ENCODE measurements around the gene NYAP2.

Gene NYAP2

DNA sequence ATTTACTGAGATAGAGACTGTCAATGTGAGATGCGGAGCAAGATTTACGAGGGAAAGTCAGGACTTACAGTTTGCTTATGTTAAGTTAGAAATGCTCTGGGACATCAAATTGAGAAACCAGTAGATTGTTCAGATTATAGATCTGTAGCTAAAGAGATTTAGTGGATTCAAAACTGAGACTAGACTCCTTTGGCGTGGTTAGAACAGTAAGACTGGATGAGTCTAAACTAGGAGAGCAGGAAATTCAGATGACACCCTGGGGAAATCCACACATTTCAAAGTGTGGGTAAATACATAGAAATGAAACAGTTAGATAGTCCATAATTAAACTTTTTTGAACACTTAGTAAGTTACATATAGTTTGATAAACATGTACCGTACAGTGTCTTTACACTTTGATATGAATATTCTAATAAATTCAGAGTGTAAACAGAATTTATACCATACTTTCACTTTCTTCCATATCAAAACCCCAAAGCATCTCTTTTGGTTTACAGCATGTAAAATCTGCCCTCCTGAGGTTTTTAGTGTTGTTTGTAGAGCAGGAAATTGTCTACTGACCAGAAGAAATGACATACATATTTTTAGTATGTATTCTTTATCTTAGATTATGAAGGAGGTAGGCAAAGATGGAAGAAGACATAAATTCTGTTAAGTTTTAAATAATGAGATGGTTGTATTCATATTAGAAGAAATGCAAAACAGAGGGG, 231.5 kb downstream of the NYAP2 start:
- H2AFZ ChIP-seq (ENCODE audit: low read length), result no peak overlapping the region
- H3K18ac ChIP-seq (ENCODE audit: low read length), result no peak overlapping the region
- no peaks in the 10 kb centered on the region for H3K4me1 ChIP-seq (ENCODE audit: control insufficient read depth in 2 of 2, insufficient read depth in 1 of 2, low read depth in 1 of 2, low read length in 2 of 2)
- no peak overlapping the region for H2BK15ac ChIP-seq (ENCODE audit: low read length)
- H2BK120ac ChIP-seq (ENCODE audit: low read depth, low read length), result no peak overlapping the region
- no peak overlapping the region for H3K14ac ChIP-seq (ENCODE audit: low read length)
- H3K4me2 ChIP-seq (ENCODE audit: insufficient read depth, low read length, poor library complexity, severe bottlenecking), result no peak overlapping the region
- H2BK5ac ChIP-seq (ENCODE audit: low read length), result no peak overlapping the region
- no peaks in the 10 kb centered on the region for H3K79me1 ChIP-seq (ENCODE audit: low read depth, low read length)
- no peak for DNase-seq (ENCODE audit: low spot score)
- no peak overlapping the region for H3K4me3 ChIP-seq (ENCODE audit: low read length in 2 of 2)
- no peaks in the 10 kb centered on the region for H3K36me3 ChIP-seq (replicated peaks in 1 of 2; ENCODE audit: control insufficient read depth in 2 of 2, insufficient read depth in 2 of 2, low read length in 2 of 2)
- H3K27ac ChIP-seq (replicated peaks; ENCODE audit: low read length), result no peak overlapping the region
- H3K9me3 ChIP-seq (replicated peaks in 1 of 2; ENCODE audit: control insufficient read depth in 2 of 2, insufficient read depth in 1 of 2, low read depth in 1 of 2, low read length in 2 of 2), result peaks cover 0 to 2% of the 10 kb centered on the region in 2 donors
- H4K91ac ChIP-seq (ENCODE audit: low read depth, low read length, poor library complexity), result no peak overlapping the region
- WGBS, 2 donors (ENCODE audit: extremely low coverage in 2 of 2, insufficient read length in 2 of 2, insufficient replicate concordance in 1 of 2), result no CpG with 5 or more reads among the region's 4 CpGs
- no peak overlapping the region for H4K8ac ChIP-seq (ENCODE audit: low read depth, low read length)
- H3K9ac ChIP-seq (ENCODE audit: low read depth, low read length, poor library complexity), result no peak overlapping the region
- H3K23ac ChIP-seq (ENCODE audit: low read depth, low read length, poor library complexity), result no peak overlapping the region
- no peak overlapping the region for H3K4ac ChIP-seq (ENCODE audit: low read length)
- no peak overlapping the region for H2BK12ac ChIP-seq (ENCODE audit: low read length)
- no peaks in the 10 kb centered on the region for H3K27me3 ChIP-seq (ENCODE audit: control insufficient read depth in 3 of 3, insufficient read depth in 3 of 3, low read depth in 1 of 3, low read length in 3 of 3)
- H2AK5ac ChIP-seq (ENCODE audit: low read depth, low read length), result no peak overlapping the region

DNA sequence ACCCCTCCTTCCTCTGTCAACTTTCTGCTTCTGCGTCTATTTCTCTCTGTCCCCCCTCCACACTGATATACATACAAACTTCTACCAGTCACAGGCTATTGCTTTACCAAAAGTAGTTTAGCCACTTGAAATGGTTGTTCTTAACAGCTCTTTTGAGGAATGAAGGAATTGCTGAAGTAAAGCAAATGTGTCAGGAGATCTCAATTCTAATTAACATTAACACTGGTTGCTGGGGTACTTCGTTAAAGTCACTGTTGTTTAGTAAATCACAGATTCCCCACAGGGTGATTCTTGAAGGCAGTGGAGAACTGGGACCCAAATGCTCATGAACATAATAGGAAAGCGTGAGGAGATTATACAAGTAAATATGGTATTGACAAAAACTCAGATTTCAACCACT, 232.8 kb downstream of the NYAP2 start:
- DNase-seq (ENCODE audit: low spot score), result no peak
- no peak overlapping the region for H2BK5ac ChIP-seq (ENCODE audit: low read length)
- no peak overlapping the region for H3K4ac ChIP-seq (ENCODE audit: low read length)
- H3K27ac ChIP-seq (replicated peaks; ENCODE audit: low read length), result no peak overlapping the region
- H3K27me3 ChIP-seq (ENCODE audit: control insufficient read depth in 3 of 3, insufficient read depth in 3 of 3, low read depth in 1 of 3, low read length in 3 of 3), result no peaks in the 10 kb centered on the region
- no peak overlapping the region for H3K9ac ChIP-seq (ENCODE audit: low read depth, low read length, poor library complexity)
- H3K9me3 ChIP-seq (replicated peaks in 1 of 2; ENCODE audit: control insufficient read depth in 2 of 2, insufficient read depth in 1 of 2, low read depth in 1 of 2, low read length in 2 of 2), result peaks cover 0 to 2% of the 10 kb centered on the region in 2 donors
- no peaks in the 10 kb centered on the region for H3K36me3 ChIP-seq (replicated peaks in 1 of 2; ENCODE audit: control insufficient read depth in 2 of 2, insufficient read depth in 2 of 2, low read length in 2 of 2)
- H3K4me3 ChIP-seq (ENCODE audit: low read length in 2 of 2), result no peak overlapping the region
- H2BK12ac ChIP-seq (ENCODE audit: low read length), result no peak overlapping the region
- no CpG with 5 or more reads among the region's 3 CpGs for WGBS, 2 donors (ENCODE audit: extremely low coverage in 2 of 2, insufficient read length in 2 of 2, insufficient replicate concordance in 1 of 2)
- H2BK15ac ChIP-seq (ENCODE audit: low read length), result no peak overlapping the region
- H4K91ac ChIP-seq (ENCODE audit: low read depth, low read length, poor library complexity), result no peak overlapping the region
- H2BK120ac ChIP-seq (ENCODE audit: low read depth, low read length), result no peak overlapping the region
- H3K4me1 ChIP-seq (ENCODE audit: control insufficient read depth in 2 of 2, insufficient read depth in 1 of 2, low read depth in 1 of 2, low read length in 2 of 2), result no peaks in the 10 kb centered on the region
- no peaks in the 10 kb centered on the region for H3K79me1 ChIP-seq (ENCODE audit: low read depth, low read length)
- H3K18ac ChIP-seq (ENCODE audit: low read length), result no peak overlapping the region
- H2AFZ ChIP-seq (ENCODE audit: low read length), result no peak overlapping the region
- H3K14ac ChIP-seq (ENCODE audit: low read length), result no peak overlapping the region
- H3K4me2 ChIP-seq (ENCODE audit: insufficient read depth, low read length, poor library complexity, severe bottlenecking), result no peak overlapping the region
- no peak overlapping the region for H3K23ac ChIP-seq (ENCODE audit: low read depth, low read length, poor library complexity)
- no peak overlapping the region for H4K8ac ChIP-seq (ENCODE audit: low read depth, low read length)
- no peak overlapping the region for H2AK5ac ChIP-seq (ENCODE audit: low read depth, low read length)

DNA sequence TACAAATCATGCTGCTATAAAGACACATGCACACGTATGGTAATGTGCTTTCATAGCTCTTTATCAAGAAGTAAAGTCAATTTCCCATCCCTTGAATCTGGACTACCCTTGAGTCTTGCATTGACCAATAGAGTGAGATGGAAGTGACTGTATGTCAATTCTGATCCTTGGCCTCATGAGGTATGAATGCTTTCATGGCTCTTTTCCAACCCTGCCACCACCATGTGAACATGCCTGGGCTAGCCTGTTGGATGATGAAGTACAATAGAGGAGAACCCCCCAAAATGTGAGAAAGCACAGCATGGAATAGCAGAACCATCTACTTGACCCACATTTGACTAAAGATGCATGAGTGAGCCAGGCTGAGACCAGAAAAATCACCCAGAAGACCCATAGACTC, 237.0 kb downstream of the NYAP2 start:
- H3K18ac ChIP-seq (ENCODE audit: low read length), result no peak overlapping the region
- H3K14ac ChIP-seq (ENCODE audit: low read length), result no peak overlapping the region
- H3K4me1 ChIP-seq (ENCODE audit: control insufficient read depth in 2 of 2, insufficient read depth in 1 of 2, low read depth in 1 of 2, low read length in 2 of 2), result no peaks in the 10 kb centered on the region
- no peak overlapping the region for H2BK12ac ChIP-seq (ENCODE audit: low read length)
- H3K4me2 ChIP-seq (ENCODE audit: insufficient read depth, low read length, poor library complexity, severe bottlenecking), result no peak overlapping the region
- no peak overlapping the region for H2BK120ac ChIP-seq (ENCODE audit: low read depth, low read length)
- no peak overlapping the region for H3K23ac ChIP-seq (ENCODE audit: low read depth, low read length, poor library complexity)
- H3K27ac ChIP-seq (replicated peaks; ENCODE audit: low read length), result no peak overlapping the region
- no peak overlapping the region for H3K4me3 ChIP-seq (ENCODE audit: low read length in 2 of 2)
- no peak overlapping the region for H2AFZ ChIP-seq (ENCODE audit: low read length)
- H3K9me3 ChIP-seq (replicated peaks in 1 of 2; ENCODE audit: control insufficient read depth in 2 of 2, insufficient read depth in 1 of 2, low read depth in 1 of 2, low read length in 2 of 2), result no peaks in the 10 kb centered on the region
- H3K36me3 ChIP-seq (replicated peaks in 1 of 2; ENCODE audit: control insufficient read depth in 2 of 2, insufficient read depth in 2 of 2, low read length in 2 of 2), result no peaks in the 10 kb centered on the region
- no peak overlapping the region for H2AK5ac ChIP-seq (ENCODE audit: low read depth, low read length)
- no peaks in the 10 kb centered on the region for H3K79me1 ChIP-seq (ENCODE audit: low read depth, low read length)
- no peak overlapping the region for H2BK15ac ChIP-seq (ENCODE audit: low read length)
- no peak for DNase-seq (ENCODE audit: low spot score)
- no peak overlapping the region for H2BK5ac ChIP-seq (ENCODE audit: low read length)
- H3K4ac ChIP-seq (ENCODE audit: low read length), result no peak overlapping the region
- no peak overlapping the region for H3K9ac ChIP-seq (ENCODE audit: low read depth, low read length, poor library complexity)
- no CpG with 5 or more reads among the region's 1 CpG for WGBS, 2 donors (ENCODE audit: extremely low coverage in 2 of 2, insufficient read length in 2 of 2, insufficient replicate concordance in 1 of 2)
- no peaks in the 10 kb centered on the region for H3K27me3 ChIP-seq (ENCODE audit: control insufficient read depth in 3 of 3, insufficient read depth in 3 of 3, low read depth in 1 of 3, low read length in 3 of 3)
- H4K8ac ChIP-seq (ENCODE audit: low read depth, low read length), result no peak overlapping the region
- H4K91ac ChIP-seq (ENCODE audit: low read depth, low read length, poor library complexity), result no peak overlapping the region

DNA sequence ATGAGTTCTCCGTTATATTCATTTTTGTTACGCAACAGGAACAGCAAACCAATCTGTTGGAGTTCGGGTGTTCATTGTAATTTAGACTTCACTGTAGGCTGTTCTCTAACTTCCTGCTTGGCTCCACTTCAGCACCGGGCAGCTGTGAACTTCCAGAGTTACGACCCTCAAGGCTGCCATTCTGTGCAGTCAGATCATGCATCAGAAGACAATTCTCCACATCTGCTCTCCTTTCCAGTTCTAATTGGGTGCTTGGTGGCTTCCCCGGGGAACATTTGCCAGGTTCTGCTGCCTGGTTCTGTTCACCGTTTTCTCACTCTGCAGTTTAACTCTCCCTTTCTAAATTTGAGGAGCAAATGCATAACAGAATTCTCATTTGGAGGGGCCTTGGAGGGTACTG, 237.7 kb downstream of the NYAP2 start:
- no peak overlapping the region for H3K14ac ChIP-seq (ENCODE audit: low read length)
- no peak overlapping the region for H3K18ac ChIP-seq (ENCODE audit: low read length)
- H3K4ac ChIP-seq (ENCODE audit: low read length), result no peak overlapping the region
- H3K4me1 ChIP-seq (ENCODE audit: control insufficient read depth in 2 of 2, insufficient read depth in 1 of 2, low read depth in 1 of 2, low read length in 2 of 2), result no peaks in the 10 kb centered on the region
- H2BK5ac ChIP-seq (ENCODE audit: low read length), result no peak overlapping the region
- H3K79me1 ChIP-seq (ENCODE audit: low read depth, low read length), result no peaks in the 10 kb centered on the region
- H3K4me3 ChIP-seq (ENCODE audit: low read length in 2 of 2), result no peak overlapping the region
- no peaks in the 10 kb centered on the region for H3K27me3 ChIP-seq (ENCODE audit: control insufficient read depth in 3 of 3, insufficient read depth in 3 of 3, low read depth in 1 of 3, low read length in 3 of 3)
- no peak overlapping the region for H2AK5ac ChIP-seq (ENCODE audit: low read depth, low read length)
- no peaks in the 10 kb centered on the region for H3K36me3 ChIP-seq (replicated peaks in 1 of 2; ENCODE audit: control insufficient read depth in 2 of 2, insufficient read depth in 2 of 2, low read length in 2 of 2)
- H4K91ac ChIP-seq (ENCODE audit: low read depth, low read length, poor library complexity), result no peak overlapping the region
- H2AFZ ChIP-seq (ENCODE audit: low read length), result no peak overlapping the region
- H3K9me3 ChIP-seq (replicated peaks in 1 of 2; ENCODE audit: control insufficient read depth in 2 of 2, insufficient read depth in 1 of 2, low read depth in 1 of 2, low read length in 2 of 2), result no peaks in the 10 kb centered on the region
- no peak overlapping the region for H2BK120ac ChIP-seq (ENCODE audit: low read depth, low read length)
- no peak overlapping the region for H3K23ac ChIP-seq (ENCODE audit: low read depth, low read length, poor library complexity)
- H4K8ac ChIP-seq (ENCODE audit: low read depth, low read length), result no peak overlapping the region
- no peak overlapping the region for H3K9ac ChIP-seq (ENCODE audit: low read depth, low read length, poor library complexity)
- H2BK15ac ChIP-seq (ENCODE audit: low read length), result no peak overlapping the region
- no peak overlapping the region for H3K27ac ChIP-seq (replicated peaks; ENCODE audit: low read length)
- DNase-seq (ENCODE audit: low spot score), result no peak
- no peak overlapping the region for H2BK12ac ChIP-seq (ENCODE audit: low read length)
- no CpG with 5 or more reads among the region's 7 CpGs for WGBS, 2 donors (ENCODE audit: extremely low coverage in 2 of 2, insufficient read length in 2 of 2, insufficient replicate concordance in 1 of 2)
- H3K4me2 ChIP-seq (ENCODE audit: insufficient read depth, low read length, poor library complexity, severe bottlenecking), result no peak overlapping the region
